ENCODE measurements around the gene XPNPEP3. TPM values are rescaled to one million over a fixed set of nuclear protein-coding genes. Genes with fewer than 3 reads are reported as not detected.

XPNPEP3 gene
- total and polyA plus RNA-seq, 2 donors (not counting 3 experiments of a cell fraction or from before 2014, with no cell fraction given), result 12.3 to 21.2 TPM

GRCh38 chr22:40813912-40814315, 43.0 kb upstream of the XPNPEP3 start:
- Histone ChIP-seq H4K20me1 (replicated peaks; ENCODE audit: control insufficient read depth, extremely low read depth, insufficient read depth, low read length) (no peaks in the 10 kb centered on the region), H3K4me2 (ENCODE audit: insufficient read depth, low read length) (no peak overlapping the region), H3K27ac (ENCODE audit: insufficient read depth, low read depth, low read length) (no peak overlapping the region), H3K79me2 (ENCODE audit: control insufficient read depth, insufficient read depth, low read length) (peaks cover 64% of the 10 kb centered on the region), H3K4me3 (replicated peaks in 1 of 3; ENCODE audit: insufficient read depth in 1 of 3, low read depth in 1 of 3, low read length in 3 of 3) (no peak overlapping the region), H3K36me3 (ENCODE audit: control insufficient read depth in 2 of 2, extremely low read depth in 1 of 2, insufficient read depth in 2 of 2, low read length in 2 of 2) (no peaks in the 10 kb centered on the region), H3K27me3 (ENCODE audit: control insufficient read depth in 2 of 2, insufficient read depth in 2 of 2, low read length in 2 of 2) (no peaks in the 10 kb centered on the region), H3K9me1 (replicated peaks; ENCODE audit: control insufficient read depth, extremely low read depth, insufficient read depth, low read length) (no peaks in the 10 kb centered on the region), H3K9ac (replicated peaks; ENCODE audit: extremely low read depth, insufficient read depth, low read length) (no peak overlapping the region), H3K4me1 (ENCODE audit: control insufficient read depth, extremely low read depth, insufficient read depth, low read length) (peaks cover 19% of the 10 kb centered on the region), H2AFZ (ENCODE audit: low read depth, low read length) (no peak overlapping the region), H3K9me3 (replicated peaks; ENCODE audit: control insufficient read depth, insufficient read depth, low read length) (no peaks in the 10 kb centered on the region)
- ChIA-PET POLR2A (no interaction called here), CTCF (no interaction called here)
- TF ChIP-seq MYC (IDR thresholded peaks at IDR 0.05; ENCODE audit: low read depth, low read length) (no peak), JUN (IDR thresholded peaks at IDR 0.05; ENCODE audit: borderline replicate concordance, insufficient read depth, insufficient read length, low read depth) (no peak), POLR2A (IDR thresholded peaks at IDR 0.05; ENCODE audit: low read depth, low read length) (no peak), FOS (IDR thresholded peaks at IDR 0.05; ENCODE audit: borderline replicate concordance, insufficient read depth, low read length) (no peak), POLR2AphosphoS5 (IDR thresholded peaks at IDR 0.05; ENCODE audit: insufficient read depth, low read depth, low read length) (no peak), GATA2 (IDR thresholded peaks at IDR 0.05; ENCODE audit: insufficient read depth, insufficient read length, low read depth, low read length) (no peak), EZH2 (IDR thresholded peaks at IDR 0.05; ENCODE audit: borderline replicate concordance, low read depth, low read length, severe bottlenecking) (no peak), MAX (IDR thresholded peaks at IDR 0.05; ENCODE audit: insufficient read depth, insufficient read length) (no peak)
- TF ChIP-seq, protein P1, sequence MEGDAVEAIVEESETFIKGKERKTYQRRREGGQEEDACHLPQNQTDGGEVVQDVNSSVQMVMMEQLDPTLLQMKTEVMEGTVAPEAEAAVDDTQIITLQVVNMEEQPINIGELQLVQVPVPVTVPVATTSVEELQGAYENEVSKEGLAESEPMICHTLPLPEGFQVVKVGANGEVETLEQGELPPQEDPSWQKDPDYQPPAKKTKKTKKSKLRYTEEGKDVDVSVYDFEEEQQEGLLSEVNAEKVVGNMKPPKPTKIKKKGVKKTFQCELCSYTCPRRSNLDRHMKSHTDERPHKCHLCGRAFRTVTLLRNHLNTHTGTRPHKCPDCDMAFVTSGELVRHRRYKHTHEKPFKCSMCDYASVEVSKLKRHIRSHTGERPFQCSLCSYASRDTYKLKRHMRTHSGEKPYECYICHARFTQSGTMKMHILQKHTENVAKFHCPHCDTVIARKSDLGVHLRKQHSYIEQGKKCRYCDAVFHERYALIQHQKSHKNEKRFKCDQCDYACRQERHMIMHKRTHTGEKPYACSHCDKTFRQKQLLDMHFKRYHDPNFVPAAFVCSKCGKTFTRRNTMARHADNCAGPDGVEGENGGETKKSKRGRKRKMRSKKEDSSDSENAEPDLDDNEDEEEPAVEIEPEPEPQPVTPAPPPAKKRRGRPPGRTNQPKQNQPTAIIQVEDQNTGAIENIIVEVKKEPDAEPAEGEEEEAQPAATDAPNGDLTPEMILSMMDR (IDR thresholded peaks at IDR 0.05; ENCODE audit: extremely low read depth in 1 of 2, insufficient read depth in 1 of 2, low read depth in 1 of 2, low read length in 2 of 2), result no peak
- DNase-seq (ENCODE audit: low read depth, low spot score) (no peak), FAIRE-seq (no peak)
- BruUV-seq (replicated peaks), result no TSS peak
- intact Hi-C loops (cut with micrococcal nuclease), result no loop called here
- dilution Hi-C loops (cut with MboI; ENCODE audit: extremely low pct_ligation_motif_present, low sequenced_read_pairs), result no loop called here
